GM18870 (cell line): Measurements from ENCODE around the gene PTPRN2.
"Not testable (repeated sequence)": the region's sequence is repeated elsewhere in the genome, so short reads cannot be mapped to it uniquely, and the experiment has no call there.

Experiments
- ATAC-seq: cut with Tn5 transposase; IDR thresholded peaks from one replicate; pipeline ENCODE4 v1.9.1; 2021; ENCODE audit warnings: moderate library complexity; ENCODE audit not compliant: unreplicated experiment

The PTPRN2 gene

GRCh38 chr7:158406364-158406763, 181.3 kb downstream of the PTPRN2 start:
- ATAC-seq, result no peak

DNA sequence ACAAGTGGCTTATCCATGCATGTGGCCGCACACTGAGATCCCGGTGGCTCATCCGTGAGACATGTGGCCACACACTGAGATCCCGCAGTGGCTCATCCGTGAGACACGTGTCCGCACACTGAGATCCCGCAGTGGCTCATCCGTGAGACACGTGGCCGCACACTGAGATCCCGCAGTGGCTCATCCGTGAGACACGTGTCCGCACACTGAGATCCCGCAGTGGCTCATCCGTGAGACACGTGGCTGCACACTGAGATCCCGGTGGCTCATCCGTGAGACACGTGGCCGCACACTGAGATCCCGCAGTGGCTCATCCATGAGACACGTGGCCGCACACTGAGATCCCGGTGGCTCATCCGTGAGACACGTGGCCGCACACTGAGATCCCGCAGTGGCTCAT, 181.9 kb downstream of the PTPRN2 start:
- not testable (repeated sequence) for ATAC-seq

GRCh38 chr7:158405324-158405723, 182.3 kb downstream of the PTPRN2 start:
- no peak for ATAC-seq

- ATAC-seq, result no peak
Measured at GRCh38 chr7:158404031-158404761, 183.4 kb downstream of the PTPRN2 start.

DNA sequence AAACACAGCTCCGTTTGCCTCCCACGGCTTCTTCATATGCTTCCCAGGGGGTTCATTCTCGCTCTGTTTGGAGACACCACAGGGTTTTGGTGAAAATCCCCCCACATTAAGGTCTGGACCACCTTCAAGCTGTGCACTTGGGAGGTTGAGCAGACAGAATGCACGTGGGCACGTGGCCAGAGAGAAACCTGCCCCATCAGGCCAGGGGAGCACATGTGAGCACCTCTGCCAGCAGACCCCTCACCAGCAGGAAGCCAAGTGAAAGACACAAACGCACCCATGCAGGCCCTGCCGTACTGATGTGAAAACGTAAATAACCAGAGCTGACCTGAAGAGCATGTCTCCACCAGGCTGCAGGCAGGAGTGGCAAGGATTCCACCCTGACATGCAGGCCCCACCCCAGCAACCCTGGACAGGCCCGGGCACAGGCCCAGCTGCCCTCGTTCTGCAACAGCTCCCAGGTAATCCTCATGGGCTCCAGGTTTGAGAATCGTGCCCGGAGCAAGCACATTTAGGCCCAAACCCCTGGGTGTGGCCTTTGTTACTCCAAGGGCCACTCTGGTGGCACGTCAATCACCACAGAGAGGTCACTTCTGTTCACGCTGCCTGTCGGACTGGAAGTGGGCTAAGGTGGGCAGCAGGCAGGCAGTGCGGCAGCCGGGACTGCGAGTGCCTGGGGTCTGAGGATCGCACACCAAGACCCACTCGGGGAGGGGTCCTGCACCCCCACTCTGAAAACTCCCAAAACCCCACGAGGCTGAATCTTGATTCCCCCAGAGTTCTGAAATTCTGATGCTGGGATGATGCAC, 184.4 kb downstream of the PTPRN2 start:
- ATAC-seq, result no peak

- ATAC-seq, result no peak
Measured at GRCh38 chr7:158402471-158402870, 185.2 kb downstream of the PTPRN2 start.

GRCh38 chr7:158401826-158402225, 185.8 kb downstream of the PTPRN2 start:
- ATAC-seq, result no peak

DNA sequence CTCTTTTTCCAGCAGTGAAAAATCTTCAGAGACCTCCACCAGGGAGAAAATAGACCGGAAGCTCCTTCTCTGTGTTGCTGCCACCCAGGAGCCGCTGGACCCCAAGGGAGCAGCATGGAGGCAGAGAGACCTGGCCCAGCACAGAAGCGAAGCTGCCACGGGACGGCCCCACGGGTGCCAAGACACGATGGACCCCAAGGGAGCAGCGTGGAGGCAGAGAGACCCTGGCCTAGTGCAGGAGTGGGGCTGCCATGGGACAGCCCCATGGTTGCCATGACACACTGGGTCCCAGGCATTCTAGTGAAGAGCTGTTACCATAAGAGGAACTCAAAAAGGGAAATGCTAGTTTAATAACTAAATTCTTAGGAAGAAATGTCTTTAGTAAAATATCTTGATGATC, 186.3 kb downstream of the PTPRN2 start:
- no peak for ATAC-seq

- no peak for ATAC-seq
Measured at GRCh38 chr7:158400601-158401225, 186.9 kb downstream of the PTPRN2 start.

GRCh38 chr7:158399762-158400161, 187.9 kb downstream of the PTPRN2 start:
- ATAC-seq, result no peak

- no peak for ATAC-seq
Measured at GRCh38 chr7:158398750-158399149, 188.9 kb downstream of the PTPRN2 start.

DNA sequence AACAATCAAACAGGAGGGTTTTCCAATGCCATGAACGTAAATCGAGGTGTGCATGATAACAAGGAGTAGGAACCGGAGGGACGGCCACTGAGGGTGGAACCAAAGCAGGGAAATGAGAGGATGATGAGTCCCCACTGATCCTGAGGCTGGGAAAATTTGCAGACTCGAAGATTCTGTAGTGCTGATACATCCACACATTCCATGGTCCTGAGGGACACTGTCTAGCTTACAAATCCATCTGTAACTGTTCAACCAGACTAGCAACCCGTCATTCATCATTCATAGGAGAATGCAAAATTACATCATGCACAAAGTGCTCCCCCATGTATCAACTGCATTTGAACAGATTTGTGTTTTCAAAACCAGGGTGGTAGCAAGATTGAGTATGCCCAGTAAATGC, 189.7 kb downstream of the PTPRN2 start:
- no peak for ATAC-seq

DNA sequence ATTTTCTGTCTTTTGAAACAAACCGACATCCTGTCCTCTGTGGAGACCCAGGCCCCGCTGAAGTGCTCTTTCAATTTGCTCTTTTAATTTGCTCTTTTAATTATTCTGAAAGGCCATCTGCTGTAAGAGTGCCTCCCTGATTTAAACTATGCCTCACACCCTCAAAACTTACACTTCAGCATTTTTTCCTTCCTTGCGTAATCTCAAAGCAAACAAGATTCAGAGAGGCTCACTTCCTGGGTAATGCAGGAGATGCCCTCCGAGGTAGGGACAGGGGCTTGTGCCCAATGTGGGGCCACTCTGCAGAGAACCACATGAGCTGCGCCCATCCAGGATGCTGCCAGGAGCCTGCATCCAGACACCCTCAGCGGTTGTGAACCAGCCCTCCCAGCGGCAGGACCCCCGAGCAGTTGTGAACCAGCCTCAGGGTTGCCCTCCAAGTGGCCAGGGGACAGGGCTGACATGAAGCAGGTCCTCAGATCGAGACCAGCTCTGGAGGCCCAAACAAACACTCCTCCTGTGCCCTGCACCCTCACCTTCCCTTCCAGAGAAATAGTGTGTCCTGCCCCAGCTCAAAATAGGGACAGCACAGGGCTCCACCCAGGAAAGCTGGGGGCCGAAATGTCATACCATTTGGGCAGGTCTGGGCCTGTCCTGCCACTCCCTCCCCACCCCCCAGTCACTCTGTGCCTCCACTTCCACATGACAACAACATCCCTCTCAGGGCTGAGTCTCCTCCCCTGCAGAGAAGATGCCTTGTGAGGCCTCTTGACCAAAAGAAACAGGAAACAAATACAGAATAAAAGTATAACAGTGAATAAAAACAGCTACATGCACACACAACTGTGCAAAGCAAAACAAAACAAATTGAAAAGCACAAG, 190.4 kb downstream of the PTPRN2 start:
- no peak for ATAC-seq

GRCh38 chr7:158396301-158396905, 191.2 kb downstream of the PTPRN2 start:
- no peak for ATAC-seq

DNA sequence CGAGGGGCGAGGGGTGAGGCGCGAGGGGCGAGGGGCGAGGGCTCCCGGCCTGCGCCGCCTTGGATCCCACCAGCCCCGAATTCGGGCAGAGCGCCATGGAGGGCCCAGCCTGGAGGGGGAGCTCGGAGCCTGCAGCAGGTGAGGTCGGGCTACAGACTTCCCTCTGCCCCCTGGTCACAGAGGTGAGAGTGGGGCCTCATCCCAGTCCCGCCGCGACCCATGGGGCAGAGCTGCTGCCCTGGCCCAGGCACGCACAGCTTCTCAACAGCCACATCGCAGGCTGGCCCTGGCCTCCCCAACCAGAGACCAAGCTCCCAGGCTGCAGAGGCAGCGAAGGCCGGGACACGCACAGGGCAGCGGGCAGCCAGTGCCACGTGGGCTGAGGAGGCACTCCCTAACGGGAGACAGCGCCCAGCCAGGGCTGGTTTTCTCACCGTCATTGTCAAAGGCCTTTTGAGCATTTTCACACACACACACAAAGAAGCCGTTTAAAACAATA, 191.8 kb downstream of the PTPRN2 start:
- ATAC-seq, result no peak

DNA sequence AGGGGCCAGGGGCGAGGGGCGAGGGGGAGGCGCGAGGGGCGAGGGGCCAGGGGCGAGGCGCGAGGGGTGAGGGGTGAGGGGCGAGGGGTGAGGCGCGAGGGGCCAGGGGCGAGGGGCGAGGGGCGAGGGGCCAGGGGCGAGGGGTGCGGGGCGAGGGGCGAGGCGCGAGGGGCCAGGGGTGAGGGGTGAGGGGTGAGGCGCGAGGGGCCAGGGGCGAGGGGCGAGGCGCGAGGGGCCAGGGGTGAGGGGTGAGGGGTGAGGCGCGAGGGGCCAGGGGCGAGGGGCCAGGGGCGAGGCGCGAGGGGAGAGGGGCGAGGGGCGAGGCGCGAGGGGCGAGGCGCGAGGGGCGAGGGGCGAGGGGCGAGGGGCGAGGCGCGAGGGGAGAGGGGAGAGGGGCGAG, 192.3 kb downstream of the PTPRN2 start:
- no peak for ATAC-seq

DNA sequence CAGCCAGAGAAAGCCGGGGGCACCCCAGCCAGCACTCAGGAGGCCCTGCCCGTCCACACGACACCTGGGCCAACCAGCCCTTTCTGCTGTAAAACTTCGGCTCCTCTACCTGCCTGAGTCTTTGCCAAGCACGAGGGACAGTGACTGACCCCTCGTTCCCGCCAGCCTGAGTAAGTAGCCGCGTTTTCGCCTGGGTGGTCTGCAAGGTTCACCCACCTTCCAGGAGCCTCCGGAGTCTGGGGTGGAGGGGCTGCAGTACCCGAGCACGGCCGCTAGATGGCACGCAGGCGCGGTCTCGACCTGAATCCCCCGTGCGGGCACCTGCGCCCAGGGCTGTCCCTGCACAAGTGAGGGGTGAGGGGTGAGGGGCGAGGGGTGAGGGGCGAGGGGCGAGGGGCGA, 192.7 kb downstream of the PTPRN2 start:
- ATAC-seq, result no peak

- no peak for ATAC-seq
Measured at GRCh38 chr7:158393926-158394625, 193.5 kb downstream of the PTPRN2 start.

DNA sequence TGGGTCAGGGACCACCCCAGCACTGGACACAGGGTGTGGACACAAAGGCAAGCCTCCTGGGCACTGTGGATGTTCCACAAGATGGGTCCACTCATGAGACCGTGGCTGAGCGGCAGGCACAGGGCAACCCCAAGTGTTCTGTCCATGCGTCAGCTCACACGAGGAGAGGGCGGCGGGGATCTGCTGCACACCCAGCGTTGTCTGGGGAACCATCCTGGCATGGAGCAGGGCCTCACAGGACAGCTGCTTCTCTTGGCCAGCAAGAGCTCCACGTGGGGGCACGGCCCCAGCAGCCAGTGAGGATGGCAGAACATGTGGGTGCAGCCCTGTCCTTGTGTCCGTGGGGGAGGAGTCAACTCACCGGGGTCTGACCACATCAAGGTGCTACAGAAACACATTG, 195.4 kb downstream of the PTPRN2 start:
- ATAC-seq, result no peak

DNA sequence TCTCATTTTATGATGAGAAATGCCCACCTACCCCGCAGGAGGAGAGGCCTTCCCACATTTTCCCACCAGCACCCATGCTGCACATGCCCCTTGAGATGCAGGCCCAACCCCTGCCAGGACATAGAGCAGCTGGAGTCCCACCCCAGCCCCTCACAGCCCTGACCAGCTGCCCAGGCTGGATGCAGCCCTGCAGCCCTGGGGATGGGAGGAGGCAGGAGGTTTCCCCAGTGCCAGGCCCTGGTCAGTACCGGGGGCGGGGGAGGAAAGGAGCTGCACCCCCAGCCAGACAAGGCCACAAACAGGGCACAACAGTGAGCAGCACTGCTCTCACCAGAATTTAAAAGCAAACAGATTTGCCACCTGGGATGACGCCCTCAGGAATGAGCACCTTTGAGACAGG, 196.1 kb downstream of the PTPRN2 start:
- ATAC-seq, result no peak
